Stimulated activated CD4-positive, alpha-beta T cell treated with anti-CD3 and anti-CD28 coated beads, Interleukin-15, amount 100 ng/mL, for 1 hour (primary cell): ENCODE data around the gene NCF4.

Experiments
- DNase-seq, 2 donors: peaks; one replicate each; pipeline ENCODE4 v3.0.0-alpha.2; 2020; ENCODE audit warnings: low read depth in 1 of 2, low spot score in 1 of 2

The NCF4 gene

GRCh38 chr22:36864454-36865215 lies 3.8 kb downstream of the NCF4 start:
- no peak for DNase-seq

- DNase-seq: no peak
These were observed 4.5 kb downstream of the NCF4 start for GRCh38 chr22:36865346-36865745.

- no peak for DNase-seq
These were observed 6.9 kb downstream of the NCF4 start for GRCh38 chr22:36867695-36868094.

- DNase-seq: no peak
These were observed 7.9 kb downstream of the NCF4 start for GRCh38 chr22:36868546-36869181.

- no peak for DNase-seq
These were observed 9.4 kb downstream of the NCF4 start for GRCh38 chr22:36870250-36870649.

DNA sequence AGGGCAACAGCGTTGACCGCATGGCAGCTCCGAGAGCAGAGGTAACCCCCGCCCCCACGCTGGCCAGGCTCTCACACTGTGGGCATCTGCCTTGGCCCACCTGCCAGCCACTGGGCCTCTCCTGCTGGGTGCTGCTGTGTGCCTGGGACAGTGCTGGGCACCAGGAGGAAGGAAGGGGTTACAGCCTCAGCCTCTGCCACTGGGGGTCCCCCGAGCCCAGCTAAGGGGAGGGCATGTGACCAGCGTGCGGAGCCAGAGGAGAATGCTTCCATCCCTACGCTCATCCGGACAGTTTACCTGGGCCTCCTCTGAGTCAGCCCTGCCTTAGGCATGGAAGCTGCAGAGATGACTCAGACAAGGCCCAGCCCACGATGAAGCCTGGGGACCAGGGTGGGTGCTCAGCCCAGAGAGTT lies 10.9 kb downstream of the NCF4 start:
- no peak for DNase-seq

- no peak for DNase-seq
These were observed 11.3 kb downstream of the NCF4 start for GRCh38 chr22:36872084-36872483.

- no peak for DNase-seq
These were observed 12.2 kb downstream of the NCF4 start for GRCh38 chr22:36872866-36873498.

- DNase-seq: no peak
These were observed 13.0 kb downstream of the NCF4 start for GRCh38 chr22:36873614-36874308.

GRCh38 chr22:36874309-36874696 lies 13.5 kb downstream of the NCF4 start:
- no peak for DNase-seq

DNA sequence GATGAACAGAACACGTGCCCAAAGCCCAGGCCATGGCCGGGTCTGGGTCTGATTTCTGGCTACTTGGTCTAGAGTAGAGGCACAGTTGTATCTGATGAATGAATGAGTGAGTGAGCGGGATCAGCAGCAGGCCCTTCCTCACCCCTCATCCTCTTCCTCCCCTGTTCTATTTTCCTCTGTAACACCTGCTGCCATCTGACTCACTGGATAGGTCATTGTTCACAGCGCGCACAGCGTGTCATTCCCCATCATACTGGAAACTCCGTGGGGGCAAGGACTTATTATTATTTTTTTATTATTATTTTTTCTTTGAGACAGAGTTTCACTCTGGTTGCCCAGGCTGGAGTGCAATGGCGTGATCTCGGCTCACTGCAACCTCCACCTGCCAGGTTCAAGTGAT lies 13.9 kb downstream of the NCF4 start:
- DNase-seq: no peak

- no peak for DNase-seq
These were observed 14.9 kb downstream of the NCF4 start for GRCh38 chr22:36875741-36876140.

DNA sequence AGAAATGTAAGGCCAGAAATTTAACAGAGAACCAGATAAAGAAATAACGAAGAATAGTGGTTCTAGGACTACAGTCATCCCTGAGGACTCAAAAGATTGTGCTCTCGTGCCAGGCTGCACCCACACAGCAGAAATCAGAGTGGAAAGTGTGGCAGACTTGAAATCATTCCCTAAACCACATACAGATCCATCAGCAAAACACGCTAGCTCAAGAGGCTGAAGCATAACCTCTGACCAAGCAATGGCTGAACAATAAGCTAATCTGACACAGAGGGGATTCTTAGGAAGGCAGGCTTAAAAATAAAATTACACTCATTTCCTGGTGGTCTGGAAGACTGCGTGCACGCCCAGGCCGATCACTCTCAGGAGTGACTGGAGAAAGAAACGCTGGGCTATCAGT lies 19.0 kb downstream of the NCF4 start:
- DNase-seq: no peak

DNA sequence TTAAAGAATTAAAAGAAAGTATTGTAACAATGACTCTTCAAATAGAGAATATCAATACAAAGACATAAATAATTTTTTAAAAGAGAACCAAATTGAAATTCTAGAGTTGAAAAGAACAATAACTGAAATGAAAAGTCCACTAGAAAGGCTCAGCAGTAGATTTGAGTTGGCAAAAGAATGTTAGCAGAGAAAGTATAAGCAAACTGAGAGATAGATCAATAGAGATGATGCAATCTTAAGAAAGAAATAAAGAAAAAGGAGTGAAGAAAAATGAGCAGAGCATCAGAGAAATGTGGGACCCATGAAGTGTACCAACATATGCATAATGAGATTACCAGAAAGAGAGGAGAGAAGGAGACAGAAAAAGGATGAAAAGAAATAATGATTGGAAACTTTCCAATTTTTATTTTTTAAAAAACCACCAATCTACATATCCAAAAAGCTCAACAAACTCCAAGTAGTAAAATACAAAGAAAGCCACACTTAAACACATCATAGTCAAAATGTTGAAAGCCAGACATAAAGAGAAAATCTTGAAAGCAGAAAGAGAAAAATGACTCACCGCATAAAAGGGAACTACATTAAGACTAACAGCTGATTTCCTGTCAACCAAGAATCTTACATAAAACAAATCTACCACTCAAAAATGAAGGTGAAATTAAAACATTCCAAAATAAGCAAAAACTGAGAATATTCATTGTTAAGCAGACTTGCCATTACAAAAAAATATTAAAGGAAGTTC lies 20.9 kb downstream of the NCF4 start:
- DNase-seq: no peak

DNA sequence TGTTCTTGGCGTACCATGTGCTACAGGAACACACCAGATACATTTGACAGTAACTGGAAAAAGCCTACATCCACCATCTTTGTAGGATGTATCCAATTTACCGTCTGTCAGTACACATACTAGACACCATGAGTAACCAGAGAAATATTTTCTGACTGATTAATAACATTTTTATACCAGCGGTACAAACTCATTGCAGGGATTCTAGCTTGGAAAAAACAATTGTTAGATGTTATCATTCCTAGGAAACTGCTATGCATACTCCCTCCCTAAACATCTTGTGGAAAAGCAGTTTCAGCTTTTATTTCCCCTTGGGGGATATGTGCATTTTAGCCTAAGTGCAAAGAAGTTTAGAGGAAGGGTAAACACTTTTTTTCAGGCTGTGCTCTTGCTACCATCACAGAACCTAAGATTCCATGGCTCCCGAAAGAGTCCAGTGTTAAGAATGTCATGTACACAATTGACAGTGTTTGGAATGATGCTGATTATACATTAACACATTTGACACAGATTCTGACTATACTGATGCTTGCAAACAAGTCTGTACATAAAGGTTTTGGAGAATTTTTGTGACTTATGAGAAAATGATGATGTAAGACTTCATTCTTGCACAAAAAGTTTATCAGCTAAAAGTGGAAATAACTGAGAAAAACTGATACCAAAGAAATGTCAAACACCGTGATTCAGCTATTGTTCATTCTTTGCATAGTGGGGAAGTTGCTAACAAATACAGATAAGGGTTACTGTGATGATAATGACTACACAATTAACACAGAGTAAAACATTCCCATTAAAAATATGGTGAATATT lies 23.7 kb downstream of the NCF4 start:
- DNase-seq: no peak

DNA sequence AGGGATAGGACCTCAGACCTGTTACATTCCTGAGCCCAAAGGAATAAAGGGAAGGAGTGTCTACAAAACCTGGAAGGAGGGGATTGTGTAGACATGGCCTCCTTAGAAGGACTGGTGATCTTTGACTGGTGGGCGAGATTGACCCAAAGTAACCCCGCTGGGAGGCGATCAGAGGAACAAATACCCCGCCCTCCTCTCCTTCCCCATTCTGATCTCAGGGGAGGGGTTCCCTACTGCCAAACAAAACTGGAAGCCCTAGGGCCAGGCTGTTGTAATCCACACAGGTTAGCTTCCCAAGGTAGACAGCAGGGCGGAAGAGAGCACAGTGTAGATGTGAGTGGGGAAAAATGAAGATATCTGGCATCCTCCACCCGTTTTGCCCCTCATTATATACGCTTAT lies 24.7 kb downstream of the NCF4 start:
- DNase-seq: no peak

- DNase-seq: no peak
These were observed 25.2 kb downstream of the NCF4 start for GRCh38 chr22:36886016-36886415.

DNA sequence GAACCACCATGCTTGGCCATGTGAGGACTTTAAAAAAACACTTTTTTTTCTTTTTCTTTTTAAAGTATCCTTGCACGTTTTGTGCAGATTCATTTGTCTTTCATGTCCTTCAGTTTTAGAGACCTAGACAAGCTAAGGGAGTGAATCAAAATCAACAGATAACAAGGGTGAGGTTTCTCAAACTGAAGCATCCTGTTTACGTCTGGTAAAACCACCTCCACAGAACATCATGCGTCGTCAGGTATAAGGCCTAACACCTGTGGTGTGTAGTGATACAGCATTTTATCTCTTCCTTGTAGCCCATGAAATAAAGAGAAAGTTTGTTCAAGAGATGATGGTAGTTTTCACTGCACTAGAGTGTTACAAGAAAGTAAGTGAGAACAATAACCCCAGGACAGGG lies 26.4 kb downstream of the NCF4 start:
- no peak for DNase-seq

- DNase-seq: no peak
These were observed 30.8 kb downstream of the NCF4 start for GRCh38 chr22:36891646-36892045.

DNA sequence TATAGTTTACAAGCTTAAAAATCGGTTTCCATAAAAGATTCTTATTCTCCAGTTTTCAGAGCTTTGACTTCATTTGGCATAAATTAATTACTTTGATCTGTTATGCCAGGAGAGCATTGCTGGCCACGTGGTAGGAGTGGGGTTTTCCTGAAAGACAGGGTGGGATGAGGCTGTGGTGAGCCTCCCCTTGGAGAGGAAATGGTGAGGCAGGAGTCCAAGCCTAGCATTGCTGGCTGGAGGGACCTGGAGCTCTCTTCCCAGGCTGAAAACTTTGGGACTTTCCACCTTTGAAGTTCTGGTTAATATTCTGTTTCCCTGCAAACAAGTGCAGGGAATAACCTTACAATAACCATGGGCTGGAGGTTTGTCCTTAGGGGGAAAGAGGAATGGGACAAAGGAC lies 31.5 kb downstream of the NCF4 start:
- DNase-seq: no peak
